IMR-90 (cell line): ENCODE measurements around the gene IL22RA1. TPM values are rescaled to one million over a fixed set of nuclear protein-coding genes. Genes with fewer than 3 reads are reported as not detected.

ENCODE experiments used
- ATAC-seq: fragments of 200-7000 bp; cut with Tn5 transposase; 2 replicates; pipeline ENCODE4 v1.9.1; 2020; ENCODE audit warnings: low read depth, mild to moderate bottlenecking, moderate library complexity
- BruUV-seq: library from RNA; stranded (reverse); fragments of 400-500 nt; replicated peaks from 2 replicates; lab custom pipeline; 2021; lab: Mats Ljungman, UMichigan
- CTCF ChIA-PET: fragments of 300-600 bp; formaldehyde crosslinking; extraction: SDS; loops from one replicate; lab custom pipeline; 2021; ENCODE audit warnings: antibody characterized with exemption; lab: Yijun Ruan, JAX
- POLR2A ChIA-PET: fragments of 300-600 bp; sonication (Branson Sonifier 250); formaldehyde crosslinking; loops from one replicate; lab custom pipeline; 2022; ENCODE audit warnings: antibody characterized with exemption; ENCODE audit not compliant: unreplicated experiment; lab: Charles Lee
- DNase-seq: peaks from one replicate; pipeline ENCODE4 v3.0.0; 2013
- H2AFZ ChIP-seq: replicated peaks from 2 replicates; pipeline ENCODE3; 2013; ENCODE audit warnings: low read length, mild to moderate bottlenecking; ENCODE audit not compliant: poor library complexity
- H2AK5ac ChIP-seq: 2 replicates; pipeline ENCODE4 v1.6.1; 2013; ENCODE audit warnings: low read depth, low read length, inconsistent platforms
- H2AK9ac ChIP-seq: replicated peaks from 2 replicates; pipeline ENCODE3; 2013; ENCODE audit warnings: mild to moderate bottlenecking, low read depth, low read length, moderate library complexity; ENCODE audit not compliant: poor library complexity
- H2BK120ac ChIP-seq: 2 replicates; pipeline ENCODE4 v1.6.1; 2013; ENCODE audit warnings: low read depth, low read length, inconsistent platforms
- H2BK15ac ChIP-seq: 3 replicates; pipeline ENCODE4 v1.6.1; 2013; ENCODE audit warnings: low read depth, low read length, inconsistent platforms
- H2BK20ac ChIP-seq: 2 replicates; pipeline ENCODE4 v1.6.1; 2013; ENCODE audit warnings: low read depth, mild to moderate bottlenecking, inconsistent platforms, low read length, moderate library complexity
- H2BK5ac ChIP-seq: 2 replicates; pipeline ENCODE4 v1.6.1; 2013; ENCODE audit warnings: mild to moderate bottlenecking, low read depth, low read length, inconsistent platforms; ENCODE audit not compliant: poor library complexity, severe bottlenecking
- H3K14ac ChIP-seq: replicated peaks from 2 replicates; pipeline ENCODE4 v1.6.1; 2013; ENCODE audit warnings: low read depth, low read length, inconsistent platforms
- H3K18ac ChIP-seq: 2 replicates; pipeline ENCODE4 v1.6.1; 2013; ENCODE audit warnings: low read depth, low read length, control low read depth
- H3K23ac ChIP-seq: 2 replicates; pipeline ENCODE4 v1.6.1; 2013; ENCODE audit warnings: low read depth, low read length, inconsistent platforms
- H3K27ac ChIP-seq: 2 replicates; pipeline ENCODE4 v1.5.1; 2013; ENCODE audit warnings: mild to moderate bottlenecking, control low read depth, low read length; ENCODE audit not compliant: insufficient read depth
- H3K27me3 ChIP-seq: 2 replicates; pipeline ENCODE4 v1.6.1; 2013; ENCODE audit warnings: low read length; ENCODE audit not compliant: control insufficient read depth, insufficient read depth
- H3K36me3 ChIP-seq: 2 replicates; pipeline ENCODE4 v1.6.1; 2013; ENCODE audit warnings: low read length, mixed read lengths; ENCODE audit not compliant: control insufficient read depth, insufficient read depth
- H3K4ac ChIP-seq: 2 replicates; pipeline ENCODE4 v1.6.1; 2013; ENCODE audit warnings: low read depth, low read length, inconsistent platforms
- H3K4me1 ChIP-seq: 2 replicates; pipeline ENCODE4 v1.6.1; 2013; ENCODE audit warnings: low read length, mixed read lengths; ENCODE audit not compliant: control insufficient read depth, insufficient read depth
- H3K4me2 ChIP-seq: 2 replicates; pipeline ENCODE4 v1.6.1; 2013; ENCODE audit warnings: low read depth, mild to moderate bottlenecking, control low read depth, low read length, moderate library complexity
- H3K4me3 ChIP-seq: 2 replicates; pipeline ENCODE4 v1.5.1; 2013; ENCODE audit warnings: low read depth, mild to moderate bottlenecking, control low read depth, low read length, moderate library complexity; ENCODE audit not compliant: insufficient read depth
- H3K56ac ChIP-seq: 2 replicates; pipeline ENCODE4 v1.6.1; 2013; ENCODE audit warnings: low read length, inconsistent platforms; ENCODE audit not compliant: insufficient read depth; ENCODE audit errors: extremely low read depth
- H3K79me1 ChIP-seq, 2 experiments: 2 replicates each; pipeline ENCODE4 v1.6.1; 2013; ENCODE audit warnings: low read length in 2 of 2, inconsistent platforms in 1 of 2, low read depth in 1 of 2
- H3K9ac ChIP-seq: 2 replicates; pipeline ENCODE4 v1.6.1; 2013; ENCODE audit warnings: low read depth, low read length, control low read depth
- H3K9me1 ChIP-seq: 2 replicates; pipeline ENCODE4 v1.6.1; 2013; ENCODE audit warnings: low read length, inconsistent platforms; ENCODE audit not compliant: insufficient read depth
- H3K9me3 ChIP-seq: 2 replicates; pipeline ENCODE4 v1.6.1; 2013; ENCODE audit warnings: low read length; ENCODE audit not compliant: control insufficient read depth, insufficient read depth
- H4K20me1 ChIP-seq: 2 replicates; pipeline ENCODE4 v1.6.1; 2013; ENCODE audit warnings: low read length, inconsistent platforms; ENCODE audit not compliant: insufficient read depth
- H4K5ac ChIP-seq: 2 replicates; pipeline ENCODE4 v1.6.1; 2013; ENCODE audit warnings: mild to moderate bottlenecking, low read depth, low read length, control low read depth
- H4K8ac ChIP-seq, 2 experiments: 2 replicates each; pipeline ENCODE4 v1.6.1; 2013; ENCODE audit warnings: low read depth in 2 of 2, low read length in 2 of 2, control low read depth in 1 of 2, inconsistent platforms in 1 of 2
- H4K91ac ChIP-seq: 2 replicates; pipeline ENCODE4 v1.6.1; 2013; ENCODE audit warnings: low read depth, low read length, inconsistent platforms; ENCODE audit not compliant: insufficient read depth
- BHLHE40 ChIP-seq: fragments of 150-350 bp; IDR thresholded peaks from 2 replicates; pipeline ENCODE4 v1.6.1; 2016; ENCODE audit warnings: mild to moderate bottlenecking, low read depth, low read length
- CHD1 ChIP-seq: IDR thresholded peaks from 2 replicates; pipeline ENCODE4 v1.6.1; 2012; ENCODE audit warnings: low read depth, low read length, improper control_type of control experiment
- FOS ChIP-seq: fragments of 150-350 bp; IDR thresholded peaks from 2 replicates; pipeline ENCODE4 v1.6.1; 2016; ENCODE audit warnings: low read depth, low read length
- MAFK ChIP-seq: IDR thresholded peaks from 2 replicates; pipeline ENCODE4 v1.6.1; 2012; ENCODE audit warnings: low read depth, low read length, improper control_type of control experiment
- MAZ ChIP-seq: IDR thresholded peaks from 2 replicates; pipeline ENCODE4 v1.6.1; 2012; ENCODE audit warnings: low read depth, mild to moderate bottlenecking, low read length, improper control_type of control experiment, moderate library complexity, borderline replicate concordance
- NFE2L2 ChIP-seq: fragments of 150-350 bp; IDR thresholded peaks from 2 replicates; pipeline ENCODE4 v1.6.1; 2016; ENCODE audit warnings: low read depth, mild to moderate bottlenecking, low read length
- POLR2A ChIP-seq: IDR thresholded peaks from 2 replicates; pipeline ENCODE4 v1.6.1; 2012; ENCODE audit warnings: mild to moderate bottlenecking, low read depth, low read length
- RAD21 ChIP-seq: IDR thresholded peaks from 2 replicates; pipeline ENCODE4 v1.6.1; 2012; ENCODE audit warnings: low read length, improper control_type of control experiment
- RFX5 ChIP-seq: IDR thresholded peaks from 2 replicates; pipeline ENCODE4 v1.8.0; 2012; ENCODE audit warnings: low read depth, mild to moderate bottlenecking, low read length, moderate library complexity
- SMC3 ChIP-seq: fragments of 150-350 bp; IDR thresholded peaks from 2 replicates; pipeline ENCODE4 v1.6.1; 2016; ENCODE audit warnings: low read depth, mild to moderate bottlenecking, antibody characterized with exemption, low read length, moderate library complexity
- WGBS, 2 experiments: methylation state at CpG; one replicate each; pipeline versions ENCODE4 v1.1.5 to v1.1.7; 2013; ENCODE audit warnings: missing lambda C conversion rate in 2 of 2; ENCODE audit not compliant: insufficient read length in 1 of 2; ENCODE audit errors: extremely low coverage in 2 of 2; 5-methylcytosine and 5-hydroxymethylcytosine counted together
- dilution Hi-C: fragments of 300-500 bp; cut with HindIII; formaldehyde crosslinking; loops from one replicate; pipeline ENCODE4 v1.14.3; 2018; ENCODE audit warnings: low sequenced_read_pairs; ENCODE audit not compliant: unreplicated experiment
- in situ Hi-C: fragments of 300-500 bp; cut with MboI; formaldehyde crosslinking; loops from 3 replicates; pipeline ENCODE4 v1.14.3; 2019; ENCODE audit warnings: low sequenced_read_pairs, inconsistent platforms, mixed read lengths
- intact Hi-C: fragments of 100-400 bp; cut with micrococcal nuclease; formaldehyde crosslinking; loops from 2 replicates; pipeline ENCODE4 v1.10.0; 2022
- polyA plus RNA-seq, 3 experiments: library from polyadenylated mRNA; depleted of rRNA; stranded (reverse); fragments of >200 nt; gene quantifications; 2 replicates each; pipeline ENCODE4 v1.2.3, GENCODE V29; 2012; ENCODE audit warnings: low replicate concordance in 1 of 3
- total RNA-seq: library from RNA; depleted of rRNA; stranded (reverse); fragments of >200 nt; gene quantifications from 2 replicates; pipeline ENCODE4 v1.2.3, GENCODE V29; 2012
- TF ChIP-seq, protein P1 (sequence below): conservative IDR thresholded peaks from 2 replicates; pipeline ENCODE4 v1.5.1; 2012; ENCODE audit warnings: mild to moderate bottlenecking, low read depth, low read length, improper control_type of control experiment

Gene IL22RA1
- total and polyA plus RNA-seq, 2 of the 4 experiments (the other 2 are of a cell fraction): not detected

DNA sequence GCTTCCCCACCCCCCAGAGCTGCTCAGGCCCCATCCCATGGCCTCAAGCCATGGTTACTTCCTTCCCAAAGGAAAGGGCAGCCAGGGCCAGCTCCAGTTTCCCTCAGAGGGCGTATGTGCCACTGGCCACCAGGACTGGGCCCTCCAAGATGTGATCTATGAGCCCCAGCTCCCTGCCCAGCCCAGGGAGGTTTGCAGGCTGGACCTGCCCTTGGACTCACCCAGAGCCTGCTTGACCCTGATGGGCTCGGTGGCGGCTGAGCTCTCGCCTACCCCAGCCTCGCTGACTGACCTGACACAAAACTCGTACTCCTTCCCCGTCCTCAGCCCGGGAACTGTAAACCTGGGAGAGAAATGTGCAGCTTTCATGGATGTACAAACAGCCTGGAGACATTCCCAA, 60.6 kb downstream of the IL22RA1 start:
- ATAC-seq: no peak
- no peak overlapping the region for H2BK15ac ChIP-seq
- H3K23ac ChIP-seq: no peak overlapping the region
- H3K4me2 ChIP-seq: no peak overlapping the region
- H2AK5ac ChIP-seq: no peak overlapping the region
- H3K36me3 ChIP-seq: no peaks in the 10 kb centered on the region
- POLR2A ChIA-PET: no interaction called here
- DNase-seq: no peak
- TF ChIP-seq FOS (no peak), SMC3 (no peak), NFE2L2 (no peak), BHLHE40 (no peak), RAD21 (no peak), MAFK (no peak), MAZ (no peak), POLR2A (no peak), RFX5 (no peak), CHD1 (no peak)
- TF ChIP-seq, protein P1, sequence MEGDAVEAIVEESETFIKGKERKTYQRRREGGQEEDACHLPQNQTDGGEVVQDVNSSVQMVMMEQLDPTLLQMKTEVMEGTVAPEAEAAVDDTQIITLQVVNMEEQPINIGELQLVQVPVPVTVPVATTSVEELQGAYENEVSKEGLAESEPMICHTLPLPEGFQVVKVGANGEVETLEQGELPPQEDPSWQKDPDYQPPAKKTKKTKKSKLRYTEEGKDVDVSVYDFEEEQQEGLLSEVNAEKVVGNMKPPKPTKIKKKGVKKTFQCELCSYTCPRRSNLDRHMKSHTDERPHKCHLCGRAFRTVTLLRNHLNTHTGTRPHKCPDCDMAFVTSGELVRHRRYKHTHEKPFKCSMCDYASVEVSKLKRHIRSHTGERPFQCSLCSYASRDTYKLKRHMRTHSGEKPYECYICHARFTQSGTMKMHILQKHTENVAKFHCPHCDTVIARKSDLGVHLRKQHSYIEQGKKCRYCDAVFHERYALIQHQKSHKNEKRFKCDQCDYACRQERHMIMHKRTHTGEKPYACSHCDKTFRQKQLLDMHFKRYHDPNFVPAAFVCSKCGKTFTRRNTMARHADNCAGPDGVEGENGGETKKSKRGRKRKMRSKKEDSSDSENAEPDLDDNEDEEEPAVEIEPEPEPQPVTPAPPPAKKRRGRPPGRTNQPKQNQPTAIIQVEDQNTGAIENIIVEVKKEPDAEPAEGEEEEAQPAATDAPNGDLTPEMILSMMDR: no peak
- CTCF ChIA-PET: no interaction called here
- H2AFZ ChIP-seq: no peak overlapping the region
- H3K9ac ChIP-seq: no peak overlapping the region
- no peak overlapping the region for H3K14ac ChIP-seq
- H4K91ac ChIP-seq: no peak overlapping the region
- H3K4me3 ChIP-seq: no peak overlapping the region
- H3K27ac ChIP-seq: no peak overlapping the region
- no peak overlapping the region for H2AK9ac ChIP-seq
- intact Hi-C loops (loop anchor here (10.0 kb wide), 1 partner anchor 52 kb away; no protein-coding TSS in a partner anchor), dilution Hi-C loops (no loop called here), in situ Hi-C loops (no loop called here)
- no peak overlapping the region for H4K8ac ChIP-seq
- no peak overlapping the region for H3K18ac ChIP-seq
- H3K79me1 ChIP-seq: no peaks in the 10 kb centered on the region
- H2BK120ac ChIP-seq: no peak overlapping the region
- no peaks in the 10 kb centered on the region for H3K9me3 ChIP-seq
- BruUV-seq: no TSS peak
- H2BK20ac ChIP-seq: no peak overlapping the region
- WGBS, 2 experiments: no CpG with 5 or more reads among the region's 8 CpGs
- H3K27me3 ChIP-seq: peaks cover 60% of the 10 kb centered on the region
- no peak overlapping the region for H2BK5ac ChIP-seq
- no peak overlapping the region for H3K56ac ChIP-seq
- no peaks in the 10 kb centered on the region for H4K20me1 ChIP-seq
- no peak overlapping the region for H3K4ac ChIP-seq
- H3K4me1 ChIP-seq: no peaks in the 10 kb centered on the region
- no peak overlapping the region for H4K5ac ChIP-seq
- H3K9me1 ChIP-seq: no peaks in the 10 kb centered on the region
